ENCODE results near the gene TRH. TPM values are rescaled to one million over a fixed set of nuclear protein-coding genes. Genes with fewer than 3 reads are reported as not detected.

Gene TRH
- total RNA-seq, 2 experiments from 2014 or later = not detected

DNA sequence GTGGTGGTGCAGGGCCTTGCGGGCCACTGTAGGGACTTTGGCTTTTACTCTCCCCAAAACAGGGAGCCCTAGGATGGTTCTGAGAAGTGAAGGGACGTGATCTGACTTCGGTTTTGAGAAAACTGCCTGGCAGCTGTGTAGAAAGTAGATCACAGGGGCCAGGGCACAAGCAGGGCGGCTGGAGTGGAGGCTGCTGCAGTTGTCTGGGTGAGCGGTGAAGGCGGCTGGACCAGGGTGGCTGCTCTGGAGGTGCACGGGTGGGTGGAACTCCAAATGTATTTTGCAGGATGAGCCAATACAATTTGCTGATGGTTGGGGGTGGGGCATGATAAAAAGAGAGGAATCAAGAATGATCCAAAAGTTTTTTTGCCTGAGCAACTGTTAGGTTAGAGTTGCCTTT, 29.8 kb upstream of the TRH start:
- ChIA-PET POLR2A (no interaction called here), CTCF (interaction anchor here (1.1 kb wide), 1 partner anchor 58 kb away, joined by 3 read pairs; no protein-coding TSS in a partner anchor)
- H3K4me3 Mint-ChIP-seq = no peak overlapping the region
- intact Hi-C loops (cut with micrococcal nuclease) = loop anchor here (5.0 to 10.0 kb wide), 2 partner anchors 43 to 150 kb away; no protein-coding TSS in a partner anchor
- no peak overlapping the region for H3K27ac Mint-ChIP-seq
- no peak for DNase-seq
- no peaks in the 10 kb centered on the region for H3K36me3 Mint-ChIP-seq
- no peaks in the 10 kb centered on the region for H3K4me1 Mint-ChIP-seq (ENCODE audit: low read depth)
- peaks cover 10% of the 10 kb centered on the region for H3K9me3 Mint-ChIP-seq
- H3K27me3 Mint-ChIP-seq = peaks cover 6% of the 10 kb centered on the region

DNA sequence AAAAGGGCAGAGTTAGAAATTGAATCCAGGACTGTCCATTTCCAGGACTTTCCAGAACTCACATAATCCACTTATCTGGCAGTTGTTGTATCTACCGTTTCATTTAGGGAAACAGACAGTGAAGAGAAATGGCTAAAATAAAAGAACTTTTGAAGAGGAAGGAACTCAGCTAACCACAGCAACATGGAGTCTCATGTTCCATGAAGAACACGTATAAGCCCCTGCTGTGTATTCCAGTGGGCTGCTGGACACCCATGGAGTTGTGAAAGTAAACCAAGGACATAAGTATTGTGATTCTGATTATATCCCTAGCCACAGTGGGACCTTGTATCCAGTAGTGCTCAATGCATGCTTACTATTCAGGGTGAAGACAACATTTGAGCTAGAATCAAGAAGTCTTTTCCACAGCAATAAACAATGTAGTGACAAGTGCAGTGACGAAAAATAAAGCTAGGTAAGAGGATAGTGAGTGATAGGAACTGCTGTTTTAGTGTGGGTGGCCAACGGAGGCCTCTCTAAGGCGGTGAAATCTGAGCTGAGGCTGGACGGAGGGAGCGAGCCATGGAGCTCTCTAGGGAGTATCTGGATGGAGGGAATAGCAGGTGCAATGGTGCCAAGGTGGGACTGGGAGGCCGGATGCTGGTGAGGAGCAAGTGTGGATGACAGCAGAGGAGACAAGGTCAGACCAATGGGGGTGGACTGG, 26.8 kb upstream of the TRH start:
- ChIA-PET CTCF (interaction anchor here (1.6 kb wide), 1 partner anchor 55 kb away, joined by 5 read pairs; no protein-coding TSS in a partner anchor), POLR2A (interaction anchor here (0.6 kb wide), 1 partner anchor 424 kb away, joined by 3 read pairs; no protein-coding TSS in a partner anchor)
- no peak overlapping the region for H3K4me3 Mint-ChIP-seq
- no peak overlapping the region for H3K27ac Mint-ChIP-seq
- peaks cover 5% of the 10 kb centered on the region for H3K27me3 Mint-ChIP-seq
- peaks cover 10% of the 10 kb centered on the region for H3K9me3 Mint-ChIP-seq
- no peak for DNase-seq
- intact Hi-C loops (cut with micrococcal nuclease) = loop anchor here (5.0 to 10.0 kb wide), 2 partner anchors 40 to 147 kb away; no protein-coding TSS in a partner anchor
- no peaks in the 10 kb centered on the region for H3K36me3 Mint-ChIP-seq
- H3K4me1 Mint-ChIP-seq (ENCODE audit: low read depth) = no peaks in the 10 kb centered on the region

DNA sequence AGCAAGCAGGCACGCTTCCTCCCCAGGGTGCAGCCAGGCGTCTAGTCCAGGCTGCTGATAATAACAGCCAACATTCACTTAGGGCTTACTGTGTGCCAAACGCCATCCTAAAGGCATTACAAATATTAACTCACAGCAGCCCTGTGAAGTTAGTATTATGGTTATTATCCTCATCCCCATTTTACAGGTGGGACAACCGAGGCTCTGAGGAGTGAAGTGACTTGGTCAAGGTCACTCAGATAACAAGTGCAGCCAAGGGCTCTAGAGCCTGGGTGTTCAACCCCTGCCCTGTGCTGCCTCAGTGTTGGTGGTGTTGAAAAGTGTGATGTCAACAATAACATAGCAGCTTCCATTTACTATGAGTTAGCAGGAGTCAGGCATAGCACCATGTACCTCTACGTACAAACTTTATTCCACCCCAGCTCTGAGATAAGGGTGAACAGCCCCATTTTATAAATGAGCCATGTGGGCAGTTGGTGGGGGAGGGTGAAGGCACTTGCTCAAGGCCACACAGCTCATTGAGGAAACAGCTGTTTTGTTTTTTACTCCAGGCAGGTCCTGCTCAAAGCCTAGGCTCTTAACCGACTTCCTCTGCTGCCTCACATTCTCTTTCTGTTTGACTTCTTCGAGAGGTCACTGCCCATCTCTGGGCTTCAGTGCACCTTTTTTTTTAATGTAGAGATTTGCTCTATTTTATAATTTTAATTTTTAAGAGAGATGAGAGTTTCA, 24.0 kb upstream of the TRH start:
- Mint-ChIP-seq H3K27me3 (peaks cover 5% of the 10 kb centered on the region), H3K9me3 (peaks cover 10% of the 10 kb centered on the region), H3K4me3 (no peak overlapping the region), H3K4me1 (ENCODE audit: low read depth) (no peaks in the 10 kb centered on the region), H3K36me3 (no peaks in the 10 kb centered on the region), H3K27ac (no peak overlapping the region)
- intact Hi-C loops (cut with micrococcal nuclease) = no loop called here
- ChIA-PET POLR2A (no interaction called here), CTCF (no interaction called here)
- DNase-seq = no peak

DNA sequence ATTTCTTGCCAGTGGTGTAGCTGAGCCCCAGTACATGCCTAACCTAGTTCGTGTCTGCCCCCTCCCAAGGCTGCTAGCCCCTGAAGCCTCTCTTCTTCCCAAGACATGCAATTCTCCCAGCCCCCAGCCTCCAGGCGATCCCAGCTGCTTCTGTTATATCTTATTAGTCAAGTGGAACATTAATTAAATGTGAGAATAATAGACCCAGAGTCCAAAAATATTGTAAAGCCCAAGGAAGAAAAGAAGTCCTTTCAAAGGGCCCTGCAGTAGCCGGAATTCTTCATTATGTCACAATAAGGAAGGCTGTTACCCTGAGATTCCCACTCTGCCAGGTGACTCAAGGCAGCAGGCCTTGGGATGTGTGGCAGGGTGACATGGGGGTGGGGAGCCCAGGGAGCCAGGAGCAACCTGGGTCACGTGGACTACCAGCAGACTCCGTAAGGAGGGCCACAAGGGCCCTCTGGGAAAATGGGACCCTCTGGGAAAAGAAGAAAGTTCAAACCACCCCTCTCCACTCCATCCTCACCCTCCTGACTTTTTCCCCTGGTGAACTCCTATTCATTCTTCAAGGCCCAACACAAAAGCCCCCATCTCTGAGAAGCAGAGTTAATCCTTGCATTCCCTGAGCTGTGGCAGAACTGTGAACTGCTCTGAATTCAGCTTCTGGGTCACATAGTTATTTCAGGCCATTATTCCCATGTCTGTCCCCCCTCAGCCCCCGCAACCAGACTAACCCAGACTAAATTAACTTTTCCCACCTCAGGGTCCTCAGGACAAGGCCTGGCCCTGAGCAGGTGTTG, 21.8 kb upstream of the TRH start:
- Mint-ChIP-seq H3K36me3 (no peaks in the 10 kb centered on the region), H3K27me3 (peaks cover 3% of the 10 kb centered on the region), H3K9me3 (no peaks in the 10 kb centered on the region), H3K27ac (no peak overlapping the region), H3K4me3 (no peak overlapping the region), H3K4me1 (ENCODE audit: low read depth) (no peaks in the 10 kb centered on the region)
- no peak for DNase-seq
- CTCF ChIA-PET = no interaction called here
- intact Hi-C loops (cut with micrococcal nuclease) = no loop called here
- POLR2A ChIA-PET = no interaction called here

DNA sequence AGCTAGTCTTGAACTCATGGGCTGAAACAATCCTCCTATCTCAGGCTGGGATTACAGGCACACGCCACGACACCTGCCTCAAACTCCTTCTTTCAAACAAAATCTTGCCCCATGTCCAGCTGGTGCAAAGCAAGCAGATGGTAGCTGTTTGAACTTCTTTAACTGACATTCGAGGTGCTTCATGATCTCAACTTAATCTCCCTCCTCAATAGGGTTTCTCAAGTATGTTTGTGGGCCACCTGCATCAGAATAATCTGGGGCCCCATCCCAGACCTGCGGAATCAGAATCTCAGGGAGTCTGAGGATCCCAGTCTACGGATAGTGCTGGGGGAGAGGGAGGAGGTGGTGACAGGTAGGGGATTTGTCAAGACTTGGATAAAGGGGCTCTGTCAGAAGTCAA, 20.9 kb upstream of the TRH start:
- Mint-ChIP-seq H3K27me3 (peaks cover 3% of the 10 kb centered on the region), H3K4me1 (ENCODE audit: low read depth) (no peaks in the 10 kb centered on the region), H3K27ac (no peak overlapping the region), H3K9me3 (no peaks in the 10 kb centered on the region), H3K36me3 (no peaks in the 10 kb centered on the region), H3K4me3 (no peak overlapping the region)
- POLR2A ChIA-PET = no interaction called here
- CTCF ChIA-PET = no interaction called here
- intact Hi-C loops (cut with micrococcal nuclease) = no loop called here
- DNase-seq = no peak

DNA sequence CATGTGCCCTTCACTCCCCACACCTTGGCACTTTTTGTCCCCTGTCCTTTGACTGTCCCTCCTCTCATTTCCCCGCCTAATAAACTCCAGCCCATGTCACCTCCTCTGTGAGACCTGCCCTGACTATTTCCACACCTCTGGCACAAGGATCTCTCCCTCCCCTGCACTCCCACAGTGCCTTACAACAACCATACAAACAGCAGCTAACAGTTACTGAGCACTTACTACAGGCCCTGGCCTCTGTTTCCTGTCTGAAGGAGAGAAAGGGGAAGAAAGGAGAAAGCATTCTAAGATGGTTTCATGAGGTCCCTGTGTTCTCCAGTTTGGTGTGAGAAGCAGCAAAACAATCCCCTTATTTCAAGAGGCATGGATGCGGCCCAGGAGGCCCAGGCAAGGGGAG, 20.0 kb upstream of the TRH start:
- no peaks in the 10 kb centered on the region for H3K9me3 Mint-ChIP-seq
- H3K36me3 Mint-ChIP-seq = no peaks in the 10 kb centered on the region
- H3K27ac Mint-ChIP-seq = no peak overlapping the region
- no peaks in the 10 kb centered on the region for H3K4me1 Mint-ChIP-seq (ENCODE audit: low read depth)
- ChIA-PET CTCF (no interaction called here), POLR2A (no interaction called here)
- DNase-seq = no peak
- intact Hi-C loops (cut with micrococcal nuclease) = no loop called here
- peaks cover 3% of the 10 kb centered on the region for H3K27me3 Mint-ChIP-seq
- no peak overlapping the region for H3K4me3 Mint-ChIP-seq

DNA sequence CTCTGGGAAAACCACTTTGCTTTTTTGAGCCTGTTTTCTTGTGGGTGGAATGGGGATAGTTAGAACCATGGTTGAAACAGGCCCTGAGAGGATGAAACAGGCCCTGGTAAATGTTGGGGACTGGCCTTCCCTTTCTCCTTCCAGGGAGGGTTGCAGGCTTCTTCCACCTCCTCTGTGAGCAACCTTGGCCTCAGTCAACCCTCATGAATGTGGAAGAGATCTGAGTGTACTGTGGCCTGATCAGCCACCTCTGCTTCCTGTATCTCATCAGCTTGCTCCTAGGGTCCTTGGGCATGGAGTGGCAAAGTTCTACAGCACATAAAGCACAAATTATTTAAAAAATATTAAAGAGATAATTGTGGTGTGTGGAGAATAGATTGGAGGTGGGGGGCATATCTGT, 17.6 kb upstream of the TRH start:
- no peak for DNase-seq
- no peak overlapping the region for H3K4me3 Mint-ChIP-seq
- ChIA-PET CTCF (no interaction called here), POLR2A (no interaction called here)
- peaks cover 6% of the 10 kb centered on the region for H3K27me3 Mint-ChIP-seq
- no peaks in the 10 kb centered on the region for H3K4me1 Mint-ChIP-seq (ENCODE audit: low read depth)
- H3K9me3 Mint-ChIP-seq = no peaks in the 10 kb centered on the region
- intact Hi-C loops (cut with micrococcal nuclease) = no loop called here
- H3K27ac Mint-ChIP-seq = no peak overlapping the region
- H3K36me3 Mint-ChIP-seq = no peaks in the 10 kb centered on the region

DNA sequence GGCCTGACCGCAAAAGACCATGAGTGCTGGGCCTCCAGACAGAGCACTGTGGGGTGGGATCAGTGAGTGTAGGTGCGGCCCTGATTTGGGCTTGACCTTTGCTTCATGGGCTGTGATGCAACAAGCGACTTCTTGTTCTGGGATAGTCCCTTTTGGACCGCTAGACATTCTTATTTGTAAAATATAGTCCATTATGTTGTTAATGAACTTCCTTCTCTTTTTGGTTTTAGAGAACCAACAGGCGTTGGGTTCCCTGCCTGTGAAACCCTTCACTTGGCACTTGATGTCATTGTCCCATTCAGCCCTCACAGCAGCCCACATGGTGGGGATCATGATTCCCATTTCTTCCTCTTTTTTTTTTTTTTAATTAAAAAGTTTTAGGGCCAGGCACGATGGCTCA, 15.8 kb upstream of the TRH start:
- no peak for DNase-seq
- ChIA-PET CTCF (no interaction called here), POLR2A (no interaction called here)
- no peak overlapping the region for H3K4me3 Mint-ChIP-seq
- no peaks in the 10 kb centered on the region for H3K4me1 Mint-ChIP-seq (ENCODE audit: low read depth)
- no peaks in the 10 kb centered on the region for H3K9me3 Mint-ChIP-seq
- intact Hi-C loops (cut with micrococcal nuclease) = no loop called here
- H3K27ac Mint-ChIP-seq = no peak overlapping the region
- no peaks in the 10 kb centered on the region for H3K36me3 Mint-ChIP-seq
- H3K27me3 Mint-ChIP-seq = peaks cover 6% of the 10 kb centered on the region

DNA sequence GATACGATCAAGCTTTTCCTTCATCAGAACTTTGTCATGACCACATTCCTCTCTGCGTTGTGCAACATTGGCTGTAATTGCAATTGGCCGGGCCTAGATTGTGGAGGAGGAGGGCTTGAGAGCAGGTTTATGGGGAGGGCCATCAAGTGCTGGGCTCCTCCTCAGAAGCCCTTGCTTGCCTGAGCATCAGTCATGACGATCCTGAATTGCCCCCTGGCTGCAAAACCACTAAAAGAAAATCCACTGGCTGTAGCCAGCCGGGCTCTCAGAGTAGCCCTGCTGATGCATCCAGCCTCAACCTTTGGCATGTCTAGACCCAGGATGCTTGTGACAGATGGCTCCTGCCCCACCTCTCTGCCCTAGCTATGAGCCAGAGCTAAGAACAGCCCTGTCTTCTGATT, 13.4 kb upstream of the TRH start:
- no peak overlapping the region for H3K4me3 Mint-ChIP-seq
- H3K27ac Mint-ChIP-seq = no peak overlapping the region
- intact Hi-C loops (cut with micrococcal nuclease) = no loop called here
- ChIA-PET POLR2A (no interaction called here), CTCF (interaction anchor here (0.6 to 1.9 kb wide), 2 partner anchors 19 to 480 kb away, joined by 3 to 7 read pairs; no protein-coding TSS in a partner anchor)
- no peaks in the 10 kb centered on the region for H3K36me3 Mint-ChIP-seq
- no peak for DNase-seq
- peaks cover 6% of the 10 kb centered on the region for H3K27me3 Mint-ChIP-seq
- no peaks in the 10 kb centered on the region for H3K4me1 Mint-ChIP-seq (ENCODE audit: low read depth)
- H3K9me3 Mint-ChIP-seq = no peaks in the 10 kb centered on the region

DNA sequence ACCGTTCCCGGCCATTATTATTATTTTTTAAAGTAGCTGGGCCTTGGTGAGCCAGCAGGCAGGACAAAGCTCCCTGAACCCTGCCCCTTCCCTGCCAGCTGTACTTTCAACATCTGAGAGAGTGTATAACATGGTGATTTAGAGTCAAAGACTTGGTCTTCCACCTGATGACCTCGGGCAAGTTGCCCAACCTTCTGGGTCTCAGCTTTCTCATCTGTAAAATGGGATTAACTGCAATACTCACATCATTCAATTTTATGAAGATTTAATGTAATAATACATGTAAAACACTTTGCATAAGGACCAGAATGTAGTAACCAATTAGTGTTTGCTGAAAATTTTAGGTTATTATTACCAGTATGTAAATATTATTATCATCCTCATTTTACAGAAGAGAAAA, 11.9 kb upstream of the TRH start:
- H3K27me3 Mint-ChIP-seq = peaks cover 6% of the 10 kb centered on the region
- CTCF ChIA-PET = no interaction called here
- H3K36me3 Mint-ChIP-seq = no peaks in the 10 kb centered on the region

DNA sequence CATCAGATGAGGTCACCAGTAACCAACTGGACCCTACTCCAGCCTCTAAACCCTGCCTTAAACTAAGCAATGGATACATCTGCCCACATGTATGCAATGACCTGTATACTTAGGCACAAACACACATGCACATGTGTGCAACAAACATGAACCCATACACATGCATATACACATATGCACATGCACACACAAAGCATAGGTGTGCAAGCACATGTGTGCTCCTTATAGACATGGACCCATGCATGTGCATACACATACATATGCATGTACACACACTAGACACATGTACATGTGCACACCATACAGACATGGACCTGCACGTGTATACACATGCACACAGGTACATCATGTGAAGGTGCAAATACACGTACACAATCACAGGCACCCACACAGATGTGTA, 8.6 kb upstream of the TRH start:
- Mint-ChIP-seq H3K27me3 (peaks cover 8% of the 10 kb centered on the region), H3K4me3 (no peak overlapping the region), H3K36me3 (no peaks in the 10 kb centered on the region), H3K4me1 (ENCODE audit: low read depth) (no peaks in the 10 kb centered on the region), H3K27ac (no peak overlapping the region), H3K9me3 (no peaks in the 10 kb centered on the region)
- ChIA-PET POLR2A (no interaction called here), CTCF (no interaction called here)
- no peak for DNase-seq
- intact Hi-C loops (cut with micrococcal nuclease) = no loop called here

More for the DNA sequence above, 11.9 kb upstream of the TRH start:
- H3K4me1 Mint-ChIP-seq (ENCODE audit: low read depth) = no peaks in the 10 kb centered on the region
- no peak overlapping the region for H3K4me3 Mint-ChIP-seq
- POLR2A ChIA-PET = no interaction called here
- intact Hi-C loops (cut with micrococcal nuclease) = no loop called here
- no peaks in the 10 kb centered on the region for H3K9me3 Mint-ChIP-seq
- no peak overlapping the region for H3K27ac Mint-ChIP-seq
- no peak for DNase-seq

DNA sequence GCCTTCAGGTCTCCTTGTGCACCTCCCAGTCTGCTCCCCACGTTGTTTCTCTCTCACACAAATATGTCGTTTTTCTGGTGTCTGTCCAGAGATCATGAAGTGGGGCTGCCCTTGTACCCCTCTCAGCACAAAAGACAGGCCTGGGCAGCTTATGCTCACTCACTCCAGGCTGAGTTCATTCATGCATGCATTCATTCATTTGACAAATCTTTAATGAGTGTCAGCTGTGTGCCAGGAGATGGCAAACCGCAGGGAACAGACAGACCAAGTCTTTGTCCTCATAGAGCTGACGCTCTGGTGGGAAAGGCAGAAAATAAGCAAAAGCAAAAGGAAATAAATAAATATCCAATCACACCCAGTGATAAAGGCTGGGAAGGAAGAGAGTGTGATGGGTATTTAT, 7.6 kb upstream of the TRH start:
- ChIA-PET POLR2A (no interaction called here), CTCF (no interaction called here)
- Mint-ChIP-seq H3K4me1 (ENCODE audit: low read depth) (no peaks in the 10 kb centered on the region), H3K27ac (no peak overlapping the region), H3K27me3 (peaks cover 12% of the 10 kb centered on the region), H3K4me3 (no peak overlapping the region), H3K9me3 (no peaks in the 10 kb centered on the region), H3K36me3 (no peaks in the 10 kb centered on the region)
- no peak for DNase-seq
- intact Hi-C loops (cut with micrococcal nuclease) = no loop called here

Measured in activated CD4-positive, alpha-beta memory T cell treated with anti-CD3 and anti-CD28 coated beads for 36 hours (primary cell).